HepG2 (cell line): ENCODE data around the gene PCBD1. TPM values are rescaled to one million over a fixed set of nuclear protein-coding genes. Genes with fewer than 3 reads are reported as not detected.

Experiments
- FOXC1 ChIP-seq: sonication (generic); formaldehyde crosslinking; IDR thresholded peaks from 2 replicates; pipeline ENCODE4 v1.8.0; 2022; ENCODE audit warnings: mild to moderate bottlenecking, missing genetic modification reagents, borderline replicate concordance
- KDM4B ChIP-seq: sonication (generic); formaldehyde crosslinking; IDR thresholded peaks from 2 replicates; pipeline ENCODE4 v1.4.0; 2020; ENCODE audit warnings: missing genetic modification reagents
- NR3C1 ChIP-seq: sonication (generic); formaldehyde crosslinking; IDR thresholded peaks from 2 replicates; pipeline ENCODE4 v1.4.0; 2020; ENCODE audit warnings: missing genetic modification reagents
- NRL ChIP-seq: sonication (generic); formaldehyde crosslinking; IDR thresholded peaks from 2 replicates; pipeline ENCODE4 v1.5.0; 2020; ENCODE audit warnings: missing genetic modification reagents, mild to moderate bottlenecking, moderate library complexity, borderline replicate concordance
- SMAD9 ChIP-seq: sonication (generic); formaldehyde crosslinking; IDR thresholded peaks from 2 replicates; pipeline ENCODE4 v1.5.1; 2020; ENCODE audit warnings: mild to moderate bottlenecking, missing genetic modification reagents
- polyA plus RNA-seq, 8 experiments: library from polyadenylated mRNA; depleted of rRNA in 3 of 8; stranded (reverse) in 7 of 8; unstranded in 1 of 8; fragments of >200 nt; fragmentation: Illumina TruSeq in 4 of 8; extraction: Trizol in 4 of 8; gene quantifications; 2 replicates each; pipeline versions ENCODE4 v1.2.1 to v1.2.3, GENCODE V29; 2011 to 2016; ENCODE audit warnings: low read depth in 4 of 8, missing spikeins in 1 of 8, mixed read lengths in 1 of 8; ENCODE audit not compliant: insufficient read depth in 1 of 8
- total RNA-seq, 5 experiments: library from RNA; depleted of rRNA; stranded (reverse); fragments of >200 nt; fragmentation: Illumina TruSeq; extraction: Trizol; gene quantifications; 2 replicates each; pipeline ENCODE4 v1.2.3, GENCODE V29; 2016; ENCODE audit warnings: low read depth in 1 of 5
- TF ChIP-seq, protein P1 (sequence below): IDR thresholded peaks from 2 replicates; pipeline ENCODE4 v1.6.1; 2016; ENCODE audit warnings: low read depth, missing genetic modification reagents, missing compliant biosample characterization
- TF ChIP-seq, protein P2 (sequence below): sonication (generic); formaldehyde crosslinking; IDR thresholded peaks from 2 replicates; pipeline ENCODE4 v1.4.0; 2020; ENCODE audit warnings: missing genetic modification reagents, borderline replicate concordance

The PCBD1 gene
- total and polyA plus RNA-seq, 2 of the 13 experiments (the other 11 are each of a cell fraction or from before 2014, with no cell fraction given): 95.3 to 168 TPM

DNA sequence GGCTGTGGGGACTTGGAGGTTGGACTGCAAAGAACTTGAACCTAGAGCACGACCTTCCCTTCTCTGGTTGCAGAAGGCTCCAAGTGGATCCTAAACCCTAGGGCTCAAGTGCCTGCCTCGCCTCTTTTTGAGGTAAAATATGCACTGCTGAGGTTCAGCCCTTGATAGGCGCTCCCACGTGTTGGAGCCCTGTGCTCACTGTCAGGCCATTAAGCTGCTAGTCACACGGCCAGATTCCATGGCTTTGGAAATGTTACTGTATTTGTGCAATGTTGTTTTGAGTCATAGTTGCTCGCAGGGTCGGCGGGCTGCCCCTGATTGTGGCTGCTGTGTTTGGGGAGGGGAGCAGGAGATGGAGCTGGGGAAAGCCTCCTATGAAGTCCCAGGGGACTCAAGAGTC lies 39.8 kb upstream of the PCBD1 start (continued):
- TF ChIP-seq, protein P1, sequence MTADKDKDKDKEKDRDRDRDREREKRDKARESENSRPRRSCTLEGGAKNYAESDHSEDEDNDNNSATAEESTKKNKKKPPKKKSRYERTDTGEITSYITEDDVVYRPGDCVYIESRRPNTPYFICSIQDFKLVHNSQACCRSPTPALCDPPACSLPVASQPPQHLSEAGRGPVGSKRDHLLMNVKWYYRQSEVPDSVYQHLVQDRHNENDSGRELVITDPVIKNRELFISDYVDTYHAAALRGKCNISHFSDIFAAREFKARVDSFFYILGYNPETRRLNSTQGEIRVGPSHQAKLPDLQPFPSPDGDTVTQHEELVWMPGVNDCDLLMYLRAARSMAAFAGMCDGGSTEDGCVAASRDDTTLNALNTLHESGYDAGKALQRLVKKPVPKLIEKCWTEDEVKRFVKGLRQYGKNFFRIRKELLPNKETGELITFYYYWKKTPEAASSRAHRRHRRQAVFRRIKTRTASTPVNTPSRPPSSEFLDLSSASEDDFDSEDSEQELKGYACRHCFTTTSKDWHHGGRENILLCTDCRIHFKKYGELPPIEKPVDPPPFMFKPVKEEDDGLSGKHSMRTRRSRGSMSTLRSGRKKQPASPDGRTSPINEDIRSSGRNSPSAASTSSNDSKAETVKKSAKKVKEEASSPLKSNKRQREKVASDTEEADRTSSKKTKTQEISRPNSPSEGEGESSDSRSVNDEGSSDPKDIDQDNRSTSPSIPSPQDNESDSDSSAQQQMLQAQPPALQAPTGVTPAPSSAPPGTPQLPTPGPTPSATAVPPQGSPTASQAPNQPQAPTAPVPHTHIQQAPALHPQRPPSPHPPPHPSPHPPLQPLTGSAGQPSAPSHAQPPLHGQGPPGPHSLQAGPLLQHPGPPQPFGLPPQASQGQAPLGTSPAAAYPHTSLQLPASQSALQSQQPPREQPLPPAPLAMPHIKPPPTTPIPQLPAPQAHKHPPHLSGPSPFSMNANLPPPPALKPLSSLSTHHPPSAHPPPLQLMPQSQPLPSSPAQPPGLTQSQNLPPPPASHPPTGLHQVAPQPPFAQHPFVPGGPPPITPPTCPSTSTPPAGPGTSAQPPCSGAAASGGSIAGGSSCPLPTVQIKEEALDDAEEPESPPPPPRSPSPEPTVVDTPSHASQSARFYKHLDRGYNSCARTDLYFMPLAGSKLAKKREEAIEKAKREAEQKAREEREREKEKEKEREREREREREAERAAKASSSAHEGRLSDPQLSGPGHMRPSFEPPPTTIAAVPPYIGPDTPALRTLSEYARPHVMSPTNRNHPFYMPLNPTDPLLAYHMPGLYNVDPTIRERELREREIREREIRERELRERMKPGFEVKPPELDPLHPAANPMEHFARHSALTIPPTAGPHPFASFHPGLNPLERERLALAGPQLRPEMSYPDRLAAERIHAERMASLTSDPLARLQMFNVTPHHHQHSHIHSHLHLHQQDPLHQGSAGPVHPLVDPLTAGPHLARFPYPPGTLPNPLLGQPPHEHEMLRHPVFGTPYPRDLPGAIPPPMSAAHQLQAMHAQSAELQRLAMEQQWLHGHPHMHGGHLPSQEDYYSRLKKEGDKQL (CRISPR knock-in tag): no peak
- TF ChIP-seq KDM4B (CRISPR knock-in tag): no peak
- TF ChIP-seq NRL (CRISPR knock-in tag): no peak
- no peak for TF ChIP-seq NR3C1 (CRISPR knock-in tag)
- TF ChIP-seq FOXC1 (CRISPR knock-in tag): no peak
- no peak for TF ChIP-seq SMAD9 (CRISPR knock-in tag)
- TF ChIP-seq, protein P2, sequence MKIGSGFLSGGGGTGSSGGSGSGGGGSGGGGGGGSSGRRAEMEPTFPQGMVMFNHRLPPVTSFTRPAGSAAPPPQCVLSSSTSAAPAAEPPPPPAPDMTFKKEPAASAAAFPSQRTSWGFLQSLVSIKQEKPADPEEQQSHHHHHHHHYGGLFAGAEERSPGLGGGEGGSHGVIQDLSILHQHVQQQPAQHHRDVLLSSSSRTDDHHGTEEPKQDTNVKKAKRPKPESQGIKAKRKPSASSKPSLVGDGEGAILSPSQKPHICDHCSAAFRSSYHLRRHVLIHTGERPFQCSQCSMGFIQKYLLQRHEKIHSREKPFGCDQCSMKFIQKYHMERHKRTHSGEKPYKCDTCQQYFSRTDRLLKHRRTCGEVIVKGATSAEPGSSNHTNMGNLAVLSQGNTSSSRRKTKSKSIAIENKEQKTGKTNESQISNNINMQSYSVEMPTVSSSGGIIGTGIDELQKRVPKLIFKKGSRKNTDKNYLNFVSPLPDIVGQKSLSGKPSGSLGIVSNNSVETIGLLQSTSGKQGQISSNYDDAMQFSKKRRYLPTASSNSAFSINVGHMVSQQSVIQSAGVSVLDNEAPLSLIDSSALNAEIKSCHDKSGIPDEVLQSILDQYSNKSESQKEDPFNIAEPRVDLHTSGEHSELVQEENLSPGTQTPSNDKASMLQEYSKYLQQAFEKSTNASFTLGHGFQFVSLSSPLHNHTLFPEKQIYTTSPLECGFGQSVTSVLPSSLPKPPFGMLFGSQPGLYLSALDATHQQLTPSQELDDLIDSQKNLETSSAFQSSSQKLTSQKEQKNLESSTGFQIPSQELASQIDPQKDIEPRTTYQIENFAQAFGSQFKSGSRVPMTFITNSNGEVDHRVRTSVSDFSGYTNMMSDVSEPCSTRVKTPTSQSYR (CRISPR knock-in tag): no peak
